Measurements from ENCODE around the gene RNF222.
"Not testable (repeated sequence)": the region's sequence is repeated elsewhere in the genome, so short reads cannot be mapped to it uniquely, and the experiment has no call there.

Gene RNF222

GRCh38 chr17:8398980-8399379 is 1.4 kb upstream of the RNF222 start:
- no peak overlapping the region for H3K27ac ChIP-seq (ENCODE audit: low read depth in 2 of 2, low read length in 2 of 2)
- peaks cover 7 to 10% of the 10 kb centered on the region in 2 donors for H3K27me3 ChIP-seq (ENCODE audit: control insufficient read depth in 2 of 2, insufficient read depth in 2 of 2, low read length in 2 of 2)
- no peak overlapping the region for H3K4me3 ChIP-seq (ENCODE audit: low read length in 2 of 2)
- no peaks in the 10 kb centered on the region for H3K36me3 ChIP-seq (ENCODE audit: control insufficient read depth in 2 of 2, insufficient read depth in 2 of 2, low read length in 2 of 2)
- no peak overlapping the region for H3K9ac ChIP-seq (ENCODE audit: low read depth in 1 of 2, low read length in 2 of 2)
- H3K4me1 ChIP-seq (ENCODE audit: control insufficient read depth in 2 of 2, insufficient read depth in 2 of 2, low read length in 2 of 2), result peaks cover 2 to 3% of the 10 kb centered on the region in 2 donors
- no peaks in the 10 kb centered on the region for H3K9me3 ChIP-seq (ENCODE audit: control insufficient read depth in 2 of 2, low read length in 2 of 2)

- H3K4me1 ChIP-seq (ENCODE audit: control insufficient read depth in 2 of 2, insufficient read depth in 2 of 2, low read length in 2 of 2); H3K27ac ChIP-seq (ENCODE audit: low read depth in 2 of 2, low read length in 2 of 2); H3K36me3 ChIP-seq (ENCODE audit: control insufficient read depth in 2 of 2, insufficient read depth in 2 of 2, low read length in 2 of 2); H3K9ac ChIP-seq (ENCODE audit: low read depth in 1 of 2, low read length in 2 of 2); H3K9me3 ChIP-seq (ENCODE audit: control insufficient read depth in 2 of 2, low read length in 2 of 2); H3K4me3 ChIP-seq (ENCODE audit: low read length in 2 of 2): not testable (repeated sequence)
- peaks cover 7 to 10% of the 10 kb centered on the region in 2 donors for H3K27me3 ChIP-seq (ENCODE audit: control insufficient read depth in 2 of 2, insufficient read depth in 2 of 2, low read length in 2 of 2)
Observed at GRCh38 chr17:8394497-8394896, 3.1 kb downstream of the RNF222 start.

GRCh38 chr17:8393470-8394231 is 4.0 kb downstream of the RNF222 start:
- Histone ChIP-seq H3K9me3 (ENCODE audit: control insufficient read depth in 2 of 2, low read length in 2 of 2) (no peaks in the 10 kb centered on the region), H3K36me3 (ENCODE audit: control insufficient read depth in 2 of 2, insufficient read depth in 2 of 2, low read length in 2 of 2) (no peaks in the 10 kb centered on the region), H3K27ac (ENCODE audit: low read depth in 2 of 2, low read length in 2 of 2) (peak overlapping the region in 1 of 2 donors; percentile 52), H3K27me3 (ENCODE audit: control insufficient read depth in 2 of 2, insufficient read depth in 2 of 2, low read length in 2 of 2) (peaks cover 7 to 10% of the 10 kb centered on the region in 2 donors), H3K4me1 (ENCODE audit: control insufficient read depth in 2 of 2, insufficient read depth in 2 of 2, low read length in 2 of 2) (peaks cover 5 to 8% of the 10 kb centered on the region in 2 donors), H3K4me3 (ENCODE audit: low read length in 2 of 2) (peak overlapping the region; percentile 31 to 33), H3K9ac (ENCODE audit: low read depth in 1 of 2, low read length in 2 of 2) (no peak overlapping the region)

GRCh38 chr17:8392674-8393469 is 4.8 kb downstream of the RNF222 start:
- Histone ChIP-seq H3K27me3 (ENCODE audit: control insufficient read depth in 2 of 2, insufficient read depth in 2 of 2, low read length in 2 of 2) (peaks cover 7% of the 10 kb centered on the region in 2 donors), H3K9me3 (ENCODE audit: control insufficient read depth in 2 of 2, low read length in 2 of 2) (no peaks in the 10 kb centered on the region), H3K4me1 (ENCODE audit: control insufficient read depth in 2 of 2, insufficient read depth in 2 of 2, low read length in 2 of 2) (peaks cover 5 to 8% of the 10 kb centered on the region in 2 donors), H3K4me3 (ENCODE audit: low read length in 2 of 2) (no peak overlapping the region), H3K9ac (ENCODE audit: low read depth in 1 of 2, low read length in 2 of 2) (no peak overlapping the region), H3K36me3 (ENCODE audit: control insufficient read depth in 2 of 2, insufficient read depth in 2 of 2, low read length in 2 of 2) (no peaks in the 10 kb centered on the region), H3K27ac (ENCODE audit: low read depth in 2 of 2, low read length in 2 of 2) (peak overlapping the region in 1 of 2 donors; percentile 52)

GRCh38 chr17:8392274-8392673 is 5.4 kb downstream of the RNF222 start:
- Histone ChIP-seq H3K4me1 (ENCODE audit: control insufficient read depth in 2 of 2, insufficient read depth in 2 of 2, low read length in 2 of 2) (peaks cover 5 to 8% of the 10 kb centered on the region in 2 donors), H3K27me3 (ENCODE audit: control insufficient read depth in 2 of 2, insufficient read depth in 2 of 2, low read length in 2 of 2) (peaks cover 6 to 7% of the 10 kb centered on the region in 2 donors)

GRCh38 chr17:8391711-8392110 is 5.9 kb downstream of the RNF222 start:
- H3K36me3 ChIP-seq (ENCODE audit: control insufficient read depth in 2 of 2, insufficient read depth in 2 of 2, low read length in 2 of 2), result no peaks in the 10 kb centered on the region
- peaks cover 3 to 6% of the 10 kb centered on the region in 2 donors for H3K27me3 ChIP-seq (ENCODE audit: control insufficient read depth in 2 of 2, insufficient read depth in 2 of 2, low read length in 2 of 2)
- no peak overlapping the region for H3K27ac ChIP-seq (ENCODE audit: low read depth in 2 of 2, low read length in 2 of 2)
- H3K4me3 ChIP-seq (ENCODE audit: low read length in 2 of 2), result no peak overlapping the region
- peaks cover 5 to 8% of the 10 kb centered on the region in 2 donors for H3K4me1 ChIP-seq (ENCODE audit: control insufficient read depth in 2 of 2, insufficient read depth in 2 of 2, low read length in 2 of 2)
- H3K9me3 ChIP-seq (ENCODE audit: control insufficient read depth in 2 of 2, low read length in 2 of 2), result no peaks in the 10 kb centered on the region
- no peak overlapping the region for H3K9ac ChIP-seq (ENCODE audit: low read depth in 1 of 2, low read length in 2 of 2)

More at GRCh38 chr17:8392274-8392673, 5.4 kb downstream of the RNF222 start:
- no peaks in the 10 kb centered on the region for H3K36me3 ChIP-seq (ENCODE audit: control insufficient read depth in 2 of 2, insufficient read depth in 2 of 2, low read length in 2 of 2)
- H3K27ac ChIP-seq (ENCODE audit: low read depth in 2 of 2, low read length in 2 of 2), result no peak overlapping the region
- H3K4me3 ChIP-seq (ENCODE audit: low read length in 2 of 2), result no peak overlapping the region
- no peak overlapping the region for H3K9ac ChIP-seq (ENCODE audit: low read depth in 1 of 2, low read length in 2 of 2)
- H3K9me3 ChIP-seq (ENCODE audit: control insufficient read depth in 2 of 2, low read length in 2 of 2), result no peaks in the 10 kb centered on the region

- Histone ChIP-seq H3K27me3 (ENCODE audit: control insufficient read depth in 2 of 2, insufficient read depth in 2 of 2, low read length in 2 of 2) (no peaks in the 10 kb centered on the region), H3K9ac (ENCODE audit: low read depth in 1 of 2, low read length in 2 of 2) (no peak overlapping the region), H3K9me3 (ENCODE audit: control insufficient read depth in 2 of 2, low read length in 2 of 2) (no peaks in the 10 kb centered on the region), H3K4me1 (ENCODE audit: control insufficient read depth in 2 of 2, insufficient read depth in 2 of 2, low read length in 2 of 2) (peaks cover 0 to 5% of the 10 kb centered on the region in 2 donors), H3K36me3 (ENCODE audit: control insufficient read depth in 2 of 2, insufficient read depth in 2 of 2, low read length in 2 of 2) (no peaks in the 10 kb centered on the region), H3K27ac (ENCODE audit: low read depth in 2 of 2, low read length in 2 of 2) (no peak overlapping the region), H3K4me3 (ENCODE audit: low read length in 2 of 2) (no peak overlapping the region)
Observed at GRCh38 chr17:8387914-8388651, 9.5 kb downstream of the RNF222 start.

GRCh38 chr17:8386841-8387240 is 10.8 kb downstream of the RNF222 start:
- Histone ChIP-seq H3K4me3 (ENCODE audit: low read length in 2 of 2) (no peak overlapping the region), H3K4me1 (ENCODE audit: control insufficient read depth in 2 of 2, insufficient read depth in 2 of 2, low read length in 2 of 2) (peaks cover 5 to 8% of the 10 kb centered on the region in 2 donors), H3K27me3 (ENCODE audit: control insufficient read depth in 2 of 2, insufficient read depth in 2 of 2, low read length in 2 of 2) (no peaks in the 10 kb centered on the region), H3K9me3 (ENCODE audit: control insufficient read depth in 2 of 2, low read length in 2 of 2) (no peaks in the 10 kb centered on the region), H3K9ac (ENCODE audit: low read depth in 1 of 2, low read length in 2 of 2) (no peak overlapping the region), H3K36me3 (ENCODE audit: control insufficient read depth in 2 of 2, insufficient read depth in 2 of 2, low read length in 2 of 2) (no peaks in the 10 kb centered on the region), H3K27ac (ENCODE audit: low read depth in 2 of 2, low read length in 2 of 2) (no peak overlapping the region)

- Histone ChIP-seq H3K4me1 (ENCODE audit: control insufficient read depth in 2 of 2, insufficient read depth in 2 of 2, low read length in 2 of 2) (peaks cover 16 to 21% of the 10 kb centered on the region in 2 donors), H3K9me3 (ENCODE audit: control insufficient read depth in 2 of 2, low read length in 2 of 2) (no peaks in the 10 kb centered on the region), H3K9ac (ENCODE audit: low read depth in 1 of 2, low read length in 2 of 2) (no peak overlapping the region), H3K4me3 (ENCODE audit: low read length in 2 of 2) (no peak overlapping the region), H3K27ac (ENCODE audit: low read depth in 2 of 2, low read length in 2 of 2) (no peak overlapping the region), H3K27me3 (ENCODE audit: control insufficient read depth in 2 of 2, insufficient read depth in 2 of 2, low read length in 2 of 2) (no peaks in the 10 kb centered on the region), H3K36me3 (ENCODE audit: control insufficient read depth in 2 of 2, insufficient read depth in 2 of 2, low read length in 2 of 2) (peaks cover 12 to 13% of the 10 kb centered on the region in 2 donors)
Observed at GRCh38 chr17:8384801-8385378, 12.7 kb downstream of the RNF222 start.

All from mucosa of rectum (tissue), 2 donors.